ENCODE measurements around the gene DAND5. TPM values are rescaled to one million over a fixed set of nuclear protein-coding genes. Genes with fewer than 3 reads are reported as not detected.

The DAND5 gene
- total and polyA plus RNA-seq, 2 of the 13 experiments (the other 11 are each of a cell fraction or from before 2014, with no cell fraction given), result 0.04 TPM; not detected in 1

DNA sequence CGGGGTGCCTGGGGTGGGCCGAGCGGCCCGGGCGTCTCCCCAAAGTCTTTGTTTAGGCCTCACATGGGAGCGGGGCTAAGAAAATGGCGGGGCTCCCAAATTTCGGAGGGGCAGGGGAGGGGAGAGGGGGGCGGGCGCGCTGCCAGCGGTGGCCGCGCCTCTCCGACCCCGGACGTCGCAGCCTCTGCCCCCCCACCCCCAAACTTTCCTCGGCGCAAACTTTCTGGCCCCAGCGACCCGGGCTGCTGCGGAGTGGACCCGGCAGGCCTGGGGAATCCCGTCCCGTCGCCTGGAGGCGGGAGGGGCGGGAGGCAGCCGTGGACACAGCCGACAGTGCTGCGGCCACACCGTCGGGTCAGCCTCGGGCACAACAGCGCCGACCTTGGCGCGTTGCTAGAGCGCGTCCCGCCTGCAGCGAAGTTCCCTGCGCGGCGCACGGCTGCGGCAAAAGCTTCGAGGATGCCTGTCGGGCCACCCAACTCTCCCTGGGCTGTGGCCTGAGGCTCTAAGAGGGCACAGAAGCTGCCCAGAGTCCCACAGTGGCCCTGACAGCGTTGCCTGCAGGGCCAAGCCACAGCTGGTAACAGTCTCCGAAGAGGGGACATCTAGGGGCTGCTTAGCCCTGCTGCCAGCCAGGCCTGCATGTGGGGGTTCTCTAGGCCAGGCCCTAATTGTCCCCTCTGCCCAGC, 27.2 kb downstream of the DAND5 start:
- FAIRE-seq (no peak), DNase-seq (ENCODE audit: low spot score) (peak; percentile 38), ATAC-seq (peak; percentile 90)
- H3K9ac ChIP-seq (ENCODE audit: insufficient read depth, low read depth, low read length), result peak overlapping the region; percentile 78
- in situ Hi-C loops (cut with HindIII; ENCODE audit: extremely low pct_ligation_motif_present, low pct_unique_long_range_greater_than_20kb) (no loop called here), intact Hi-C loops (cut with micrococcal nuclease; ENCODE audit: unreplicated experiment) (no loop called here)
- H3K27me3 ChIP-seq (ENCODE audit: control insufficient read depth in 1 of 2, insufficient read depth in 2 of 2, low read length in 2 of 2), result no peaks in the 10 kb centered on the region
- peak overlapping the region; percentile 79 to 96 (median 85); a peak in 5 of 6 replicates for H3K4me3 ChIP-seq (replicated peaks in 1 of 3; ENCODE audit: insufficient read depth in 1 of 3, low read depth in 2 of 3, low read length in 3 of 3)
- H4K20me1 ChIP-seq (ENCODE audit: insufficient read depth, low read length), result peaks cover 6% of the 10 kb centered on the region; the same call in 1 of the 2 replicates
- H3K4me2 ChIP-seq (ENCODE audit: low read depth, low read length), result peak overlapping the region; percentile 83
- peaks cover 24% of the 10 kb centered on the region for H3K4me1 ChIP-seq (ENCODE audit: insufficient read depth, low read length)
- H3K27ac ChIP-seq (ENCODE audit: extremely low read length, insufficient read depth, low read length), result peak overlapping the region; percentile 58
- no TSS peak for BruUV-seq (replicated peaks)
- ChIA-PET CTCF (ENCODE audit: low intra/inter-chr PET ratio, low total read pairs) (no interaction called here), POLR2A (interaction anchor here (1.4 to 2.1 kb wide), 3 partner anchors 11 to 64 kb away, joined by 8 to 13 read pairs (median 9); no protein-coding TSS in a partner anchor)
- H2AFZ ChIP-seq (ENCODE audit: low read length), result no peak overlapping the region
- no peaks in the 10 kb centered on the region for H3K9me3 ChIP-seq (ENCODE audit: low read length)
- peaks cover 37% of the 10 kb centered on the region for H3K79me2 ChIP-seq (ENCODE audit: insufficient read depth, low read length)
- WGBS (ENCODE audit: low lambda C conversion rate), result 0% methylated on average over 1 of the region's 52 CpGs
- H3K36me3 ChIP-seq (replicated peaks in 1 of 2; ENCODE audit: control insufficient read depth in 1 of 2, insufficient read depth in 2 of 2, low read length in 2 of 2), result peaks cover 5 to 10% of the 10 kb centered on the region in 2 experiments; a peak in 4 of 5 replicates
- TF ChIP-seq ZMYM4 (CRISPR knock-in tag; IDR thresholded peaks at IDR 0.05) (no peak; the same call in 1 of the 2 replicates), ZNF205 (CRISPR knock-in tag; IDR thresholded peaks at IDR 0.05) (no peak), SMYD3 (CRISPR knock-in tag; IDR thresholded peaks at IDR 0.05) (no peak), TMF1 (CRISPR knock-in tag; IDR thresholded peaks at IDR 0.05; ENCODE audit: low read depth) (no peak), PRMT3 (CRISPR knock-in tag; IDR thresholded peaks at IDR 0.05; ENCODE audit: borderline replicate concordance, low read depth) (no peak), ZNF777 (CRISPR knock-in tag; IDR thresholded peaks at IDR 0.05) (peak; percentile 99), ZNF616 (CRISPR knock-in tag; IDR thresholded peaks at IDR 0.05; ENCODE audit: low read depth) (no peak), FOXP1 (IDR thresholded peaks at IDR 0.05) (no peak), FOXP1 (CRISPR knock-in tag; IDR thresholded peaks at IDR 0.05) (no peak), FOXM1 (CRISPR knock-in tag; IDR thresholded peaks at IDR 0.05) (no peak), ZNF543 (CRISPR knock-in tag; IDR thresholded peaks at IDR 0.05) (0 out of 2 replicates have a peak, but pooled peaks have one; percentile 41), ZNF34 (CRISPR knock-in tag; IDR thresholded peaks at IDR 0.05; ENCODE audit: borderline replicate concordance) (no peak), CBX5 (CRISPR knock-in tag; IDR thresholded peaks at IDR 0.05; ENCODE audit: borderline replicate concordance) (no peak)
- TF ChIP-seq, protein P1, sequence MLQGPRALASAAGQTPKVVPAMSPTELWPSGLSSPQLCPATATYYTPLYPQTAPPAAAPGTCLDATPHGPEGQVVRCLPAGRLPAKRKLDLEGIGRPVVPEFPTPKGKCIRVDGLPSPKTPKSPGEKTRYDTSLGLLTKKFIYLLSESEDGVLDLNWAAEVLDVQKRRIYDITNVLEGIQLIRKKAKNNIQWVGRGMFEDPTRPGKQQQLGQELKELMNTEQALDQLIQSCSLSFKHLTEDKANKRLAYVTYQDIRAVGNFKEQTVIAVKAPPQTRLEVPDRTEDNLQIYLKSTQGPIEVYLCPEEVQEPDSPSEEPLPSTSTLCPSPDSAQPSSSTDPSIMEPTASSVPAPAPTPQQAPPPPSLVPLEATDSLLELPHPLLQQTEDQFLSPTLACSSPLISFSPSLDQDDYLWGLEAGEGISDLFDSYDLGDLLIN (CRISPR knock-in tag; IDR thresholded peaks at IDR 0.05; ENCODE audit: borderline replicate concordance), result no peak
- TF ChIP-seq, protein P2, sequence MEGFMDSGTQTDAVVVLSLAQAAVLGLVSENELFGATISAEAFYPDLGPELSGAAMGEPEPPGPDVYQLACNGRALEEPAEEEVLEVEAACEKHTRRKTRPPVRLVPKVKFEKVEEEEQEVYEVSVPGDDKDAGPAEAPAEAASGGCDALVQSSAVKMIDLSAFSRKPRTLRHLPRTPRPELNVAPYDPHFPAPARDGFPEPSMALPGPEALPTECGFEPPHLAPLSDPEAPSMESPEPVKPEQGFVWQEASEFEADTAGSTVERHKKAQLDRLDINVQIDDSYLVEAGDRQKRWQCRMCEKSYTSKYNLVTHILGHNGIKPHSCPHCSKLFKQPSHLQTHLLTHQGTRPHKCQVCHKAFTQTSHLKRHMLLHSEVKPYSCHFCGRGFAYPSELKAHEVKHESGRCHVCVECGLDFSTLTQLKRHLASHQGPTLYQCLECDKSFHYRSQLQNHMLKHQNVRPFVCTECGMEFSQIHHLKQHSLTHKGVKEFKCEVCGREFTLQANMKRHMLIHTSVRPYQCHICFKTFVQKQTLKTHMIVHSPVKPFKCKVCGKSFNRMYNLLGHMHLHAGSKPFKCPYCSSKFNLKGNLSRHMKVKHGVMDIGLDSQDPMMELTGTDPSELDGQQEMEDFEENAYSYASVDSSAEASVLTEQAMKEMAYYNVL (CRISPR knock-in tag; IDR thresholded peaks at IDR 0.05; ENCODE audit: borderline replicate concordance), result no peak
- TF ChIP-seq, protein P3, sequence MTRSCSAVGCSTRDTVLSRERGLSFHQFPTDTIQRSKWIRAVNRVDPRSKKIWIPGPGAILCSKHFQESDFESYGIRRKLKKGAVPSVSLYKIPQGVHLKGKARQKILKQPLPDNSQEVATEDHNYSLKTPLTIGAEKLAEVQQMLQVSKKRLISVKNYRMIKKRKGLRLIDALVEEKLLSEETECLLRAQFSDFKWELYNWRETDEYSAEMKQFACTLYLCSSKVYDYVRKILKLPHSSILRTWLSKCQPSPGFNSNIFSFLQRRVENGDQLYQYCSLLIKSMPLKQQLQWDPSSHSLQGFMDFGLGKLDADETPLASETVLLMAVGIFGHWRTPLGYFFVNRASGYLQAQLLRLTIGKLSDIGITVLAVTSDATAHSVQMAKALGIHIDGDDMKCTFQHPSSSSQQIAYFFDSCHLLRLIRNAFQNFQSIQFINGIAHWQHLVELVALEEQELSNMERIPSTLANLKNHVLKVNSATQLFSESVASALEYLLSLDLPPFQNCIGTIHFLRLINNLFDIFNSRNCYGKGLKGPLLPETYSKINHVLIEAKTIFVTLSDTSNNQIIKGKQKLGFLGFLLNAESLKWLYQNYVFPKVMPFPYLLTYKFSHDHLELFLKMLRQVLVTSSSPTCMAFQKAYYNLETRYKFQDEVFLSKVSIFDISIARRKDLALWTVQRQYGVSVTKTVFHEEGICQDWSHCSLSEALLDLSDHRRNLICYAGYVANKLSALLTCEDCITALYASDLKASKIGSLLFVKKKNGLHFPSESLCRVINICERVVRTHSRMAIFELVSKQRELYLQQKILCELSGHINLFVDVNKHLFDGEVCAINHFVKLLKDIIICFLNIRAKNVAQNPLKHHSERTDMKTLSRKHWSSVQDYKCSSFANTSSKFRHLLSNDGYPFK (CRISPR knock-in tag; IDR thresholded peaks at IDR 0.05; ENCODE audit: borderline replicate concordance), result no peak; the same call in 1 of the 2 replicates

Measured in HepG2 (cell line).